EL (cell line): Measurements from ENCODE around the gene TRMT2A.
A peak's percentile ranks its signal among the peaks of the same experiment; 100 is the strongest.

ENCODE experiments used
- DNase-seq: peaks from one replicate; pipeline ENCODE4 v3.0.0-alpha.2; 2016

TRMT2A gene

DNA sequence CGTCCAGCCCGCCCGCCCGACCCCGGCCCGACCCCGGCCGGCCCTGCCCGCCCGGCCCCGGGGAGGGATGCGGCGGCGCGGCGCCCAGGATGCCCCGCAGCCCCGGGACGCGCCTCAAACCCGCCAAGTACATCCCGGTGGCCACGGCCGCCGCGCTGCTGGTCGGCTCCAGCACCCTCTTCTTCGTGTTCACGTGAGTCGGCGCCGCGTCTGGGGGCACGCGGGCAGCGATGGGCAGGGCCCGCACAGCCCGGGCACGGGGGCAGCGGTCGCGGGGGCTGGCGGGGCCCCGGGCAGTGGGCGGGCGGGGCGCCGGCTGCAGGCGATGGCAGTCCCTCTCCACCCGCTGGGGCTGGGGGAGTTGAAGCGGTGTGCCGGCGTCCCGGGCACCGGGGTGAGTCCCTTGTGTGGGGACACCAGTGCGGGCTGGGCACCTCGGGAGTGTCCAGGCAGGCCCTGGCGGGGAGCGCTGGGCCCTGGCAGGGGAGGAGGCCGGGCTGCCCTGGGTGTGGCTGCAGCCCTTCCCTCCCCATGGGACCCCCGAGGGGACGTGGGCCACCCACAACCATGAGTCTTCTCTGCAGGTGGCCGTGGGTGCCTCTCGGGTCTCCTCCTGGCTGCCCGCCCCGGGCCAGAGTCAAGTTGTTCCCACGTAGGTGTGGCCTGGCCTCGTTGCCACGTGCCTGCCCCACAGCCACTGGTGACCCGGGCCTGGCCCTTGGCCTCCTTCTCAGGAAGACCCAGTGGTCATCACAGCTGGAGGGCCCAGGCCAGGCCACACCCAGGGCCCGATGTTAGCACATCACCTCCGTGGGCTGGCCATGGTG, 15.0 kb upstream of the TRMT2A start:
- DNase-seq: no peak

DNA sequence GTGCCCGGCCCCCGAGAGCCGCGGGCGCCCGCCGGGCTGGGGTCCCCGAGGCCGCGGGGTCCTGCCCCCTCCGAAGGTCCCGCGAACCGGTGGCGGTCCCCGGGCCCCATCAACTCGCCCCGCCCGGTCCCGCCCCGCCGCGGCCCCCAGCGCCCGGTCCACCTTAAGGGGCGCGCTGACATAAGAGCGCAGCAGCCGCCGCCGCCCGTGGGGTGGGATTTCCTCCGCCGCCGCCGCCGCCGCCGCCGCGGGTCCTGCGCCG, 14.5 kb upstream of the TRMT2A start, which contains the start of gene ZDHHC8:
ZDHHC8 (plus strand) TSS at position 208 of the 262 bp plus-strand sequence. CDS start 144 bp downstream, outside the sequence.
- DNase-seq: no peak

DNA sequence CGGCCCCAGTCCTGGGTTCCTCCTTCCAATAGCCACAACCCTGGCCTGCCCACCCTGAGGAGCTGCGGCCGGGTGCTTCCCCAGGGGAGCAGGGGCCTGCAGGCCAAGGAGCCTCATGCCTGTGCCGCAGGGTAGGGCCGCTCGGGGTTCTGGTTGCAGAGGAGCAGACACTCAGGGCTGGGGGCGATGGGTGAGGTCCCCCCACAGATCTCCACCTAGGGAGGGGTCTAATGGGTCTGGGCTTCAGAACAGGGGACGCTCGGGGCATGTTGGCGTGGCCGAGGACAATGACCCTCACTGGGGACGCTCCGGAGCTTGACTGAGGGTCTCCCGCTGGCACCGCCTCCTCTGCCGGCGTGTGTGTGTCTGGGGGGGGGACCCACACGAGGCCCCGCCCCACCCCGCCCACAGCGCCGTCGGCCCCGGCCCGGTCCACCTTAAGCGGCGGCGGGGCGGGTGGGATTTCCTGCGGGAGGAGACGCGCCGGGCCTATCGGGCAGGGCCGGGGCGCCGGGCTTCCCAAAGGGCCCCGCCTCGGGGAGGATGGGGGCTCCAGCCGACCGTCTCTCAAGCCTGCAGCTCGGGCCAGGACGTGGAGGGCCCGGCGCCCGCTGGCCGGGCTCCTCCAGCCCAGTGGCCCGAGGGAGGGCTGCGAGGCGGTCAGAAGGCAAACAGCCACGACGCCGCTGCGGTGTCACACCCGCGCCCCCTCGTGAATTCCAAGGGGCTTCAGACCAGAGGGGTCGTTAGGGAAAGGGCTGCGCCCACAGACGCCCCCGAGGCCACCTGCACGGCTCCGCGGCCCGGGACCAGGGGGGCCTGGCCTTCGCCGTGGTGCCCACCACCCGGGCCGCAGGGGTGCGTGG, 13.9 kb upstream of the TRMT2A start:
- peak; percentile 79 for DNase-seq

DNA sequence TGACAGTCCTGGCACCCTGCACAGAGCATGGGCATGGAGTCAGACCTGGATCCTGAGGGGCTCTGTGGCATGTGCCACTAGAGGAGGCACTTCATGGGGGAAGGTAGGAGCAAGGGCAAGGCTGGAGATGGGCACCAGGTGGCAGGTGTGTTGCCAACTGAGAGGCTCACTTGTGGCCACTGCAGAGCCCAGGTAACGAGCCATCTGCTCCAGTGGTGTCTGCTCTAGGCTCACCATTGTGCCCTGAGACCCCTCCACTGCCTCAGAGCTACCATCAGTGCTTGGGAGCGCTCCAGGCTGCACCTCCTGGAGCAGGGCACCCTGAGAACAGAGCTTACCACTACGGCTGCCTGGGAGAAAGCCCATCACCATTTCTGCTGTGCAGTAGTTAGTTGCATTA, 13.3 kb upstream of the TRMT2A start:
- DNase-seq: no peak

DNA sequence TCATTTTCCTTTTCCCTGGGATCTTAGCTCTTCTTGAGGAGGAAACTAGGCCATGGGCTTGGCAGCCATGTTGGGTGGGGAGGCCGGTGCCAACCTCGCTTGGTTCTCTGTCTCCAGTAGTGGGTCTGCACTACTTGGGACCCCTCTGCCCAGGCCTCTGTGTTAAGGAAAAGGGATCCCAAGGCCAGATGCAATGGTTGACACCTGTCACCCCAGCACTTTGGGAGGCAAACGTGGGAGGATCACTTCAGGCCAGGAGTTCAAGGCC, 12.7 kb upstream of the TRMT2A start:
- no peak for DNase-seq

DNA sequence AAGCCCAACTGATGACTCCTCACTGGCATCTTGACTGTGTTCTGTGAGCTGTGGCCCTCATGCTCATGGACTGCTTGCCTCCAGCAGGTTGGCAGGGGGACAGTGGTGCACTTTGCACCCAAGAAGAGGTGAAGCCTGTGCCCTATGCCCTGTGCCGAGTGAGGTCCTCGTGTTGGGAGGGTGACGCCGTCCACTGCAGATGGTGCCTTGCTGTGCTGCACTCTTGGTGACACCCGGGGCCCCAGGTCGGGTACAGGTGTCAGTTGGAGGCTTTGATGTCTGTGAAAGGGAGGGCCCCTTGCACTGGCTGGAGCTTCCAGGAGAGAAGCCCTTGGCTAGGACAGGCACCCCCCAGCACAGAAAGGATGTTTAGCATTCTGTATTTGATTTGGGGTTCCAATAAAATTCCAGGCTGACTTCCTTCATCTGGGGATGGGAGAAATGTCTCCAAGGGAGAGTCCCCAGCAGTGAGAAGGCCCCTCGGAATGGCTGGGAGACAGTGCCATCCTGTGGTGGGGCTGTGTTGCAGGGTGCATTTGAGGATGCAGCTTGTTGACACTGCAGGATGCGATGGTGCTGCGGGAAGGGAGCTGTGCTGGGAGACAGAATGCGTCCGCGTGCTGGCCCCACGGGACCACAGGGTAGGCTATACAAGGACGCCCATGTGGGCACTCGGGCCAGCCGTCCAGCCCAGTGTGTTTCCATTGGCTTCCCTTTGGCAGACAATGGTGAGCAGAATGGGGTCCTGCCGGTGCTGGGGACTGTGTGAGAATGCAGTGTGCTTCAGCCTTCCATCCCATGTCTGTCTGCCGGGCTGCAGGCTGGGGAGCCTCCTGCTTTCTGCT, 12.1 kb upstream of the TRMT2A start:
- peak; percentile 56 for DNase-seq

DNA sequence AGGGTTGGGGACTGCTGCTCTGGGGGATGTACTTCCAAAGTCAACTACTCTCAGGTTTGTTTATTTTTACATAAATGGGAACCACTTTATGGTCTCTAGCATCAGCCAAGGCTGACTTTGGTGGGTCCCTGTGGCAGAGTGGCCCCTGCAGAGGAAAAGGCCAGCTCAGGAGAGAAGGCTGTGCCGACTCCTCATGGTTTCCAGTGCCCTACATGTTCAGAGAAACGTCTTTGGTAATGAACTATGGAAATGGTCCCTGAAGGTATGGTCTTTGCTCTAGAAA, 11.5 kb upstream of the TRMT2A start:
- DNase-seq: no peak

DNA sequence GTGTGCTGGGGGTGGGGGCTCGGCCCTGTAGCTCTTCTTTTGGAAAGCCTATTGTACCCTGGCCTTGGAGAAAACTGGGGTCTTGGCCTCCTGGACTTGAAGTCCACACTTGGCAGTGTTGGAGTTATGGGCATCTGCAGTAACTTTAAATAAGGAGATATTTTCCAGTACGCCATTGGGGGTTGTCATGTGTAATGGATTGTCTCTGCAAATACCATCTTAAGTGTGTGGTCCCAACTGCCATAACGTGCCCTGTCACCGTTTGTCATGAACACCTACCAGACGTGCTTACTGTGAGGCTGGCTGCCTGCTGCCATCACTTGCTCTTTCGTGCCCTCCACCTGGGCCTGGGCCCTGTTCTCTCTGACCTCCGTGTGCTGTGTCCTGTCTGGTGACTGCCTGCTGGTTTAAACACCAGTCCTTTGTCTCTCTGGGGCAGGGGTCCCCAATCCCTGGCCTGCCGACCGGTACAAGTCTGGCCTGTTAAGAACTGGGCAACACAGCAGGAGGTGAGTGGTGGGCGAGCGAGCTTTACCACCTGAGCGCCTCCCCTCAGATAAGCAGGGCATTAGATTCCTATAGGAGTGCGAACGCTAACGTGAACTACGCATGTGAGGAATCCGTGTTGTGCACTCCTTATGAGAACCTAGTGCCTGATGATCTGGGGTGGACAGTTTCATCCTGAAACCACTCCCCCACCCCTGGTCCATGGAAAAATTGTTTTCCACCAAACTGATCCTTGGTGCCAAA, 11.0 kb upstream of the TRMT2A start:
- no peak for DNase-seq

DNA sequence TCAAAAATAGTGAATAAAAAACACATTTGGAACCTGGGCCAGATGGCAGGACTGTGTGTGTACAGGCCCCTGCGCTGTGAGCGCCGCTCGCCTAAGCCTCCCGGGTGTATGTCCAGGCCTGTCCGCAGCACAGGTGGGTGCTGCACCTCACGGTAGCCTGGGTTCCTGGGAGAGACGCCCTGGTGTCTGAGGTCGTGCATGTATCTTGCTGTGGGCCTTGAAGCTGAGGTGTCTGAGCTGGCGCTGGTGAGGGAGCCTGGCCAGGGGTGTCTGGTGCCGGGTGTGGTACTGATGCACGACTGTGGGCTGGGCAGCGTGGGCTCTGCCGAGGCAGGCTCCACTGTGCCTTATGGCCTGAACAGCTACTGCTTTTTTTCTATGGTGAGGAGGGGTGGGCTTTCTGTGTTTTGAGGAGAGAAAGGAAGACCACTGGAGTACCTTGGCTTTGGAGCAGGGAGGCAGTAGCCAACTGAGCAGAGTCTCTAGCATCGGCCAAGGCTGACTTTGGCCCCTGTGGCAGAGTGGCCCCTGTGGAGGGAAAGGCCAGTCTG, 10.4 kb upstream of the TRMT2A start:
- DNase-seq: no peak

DNA sequence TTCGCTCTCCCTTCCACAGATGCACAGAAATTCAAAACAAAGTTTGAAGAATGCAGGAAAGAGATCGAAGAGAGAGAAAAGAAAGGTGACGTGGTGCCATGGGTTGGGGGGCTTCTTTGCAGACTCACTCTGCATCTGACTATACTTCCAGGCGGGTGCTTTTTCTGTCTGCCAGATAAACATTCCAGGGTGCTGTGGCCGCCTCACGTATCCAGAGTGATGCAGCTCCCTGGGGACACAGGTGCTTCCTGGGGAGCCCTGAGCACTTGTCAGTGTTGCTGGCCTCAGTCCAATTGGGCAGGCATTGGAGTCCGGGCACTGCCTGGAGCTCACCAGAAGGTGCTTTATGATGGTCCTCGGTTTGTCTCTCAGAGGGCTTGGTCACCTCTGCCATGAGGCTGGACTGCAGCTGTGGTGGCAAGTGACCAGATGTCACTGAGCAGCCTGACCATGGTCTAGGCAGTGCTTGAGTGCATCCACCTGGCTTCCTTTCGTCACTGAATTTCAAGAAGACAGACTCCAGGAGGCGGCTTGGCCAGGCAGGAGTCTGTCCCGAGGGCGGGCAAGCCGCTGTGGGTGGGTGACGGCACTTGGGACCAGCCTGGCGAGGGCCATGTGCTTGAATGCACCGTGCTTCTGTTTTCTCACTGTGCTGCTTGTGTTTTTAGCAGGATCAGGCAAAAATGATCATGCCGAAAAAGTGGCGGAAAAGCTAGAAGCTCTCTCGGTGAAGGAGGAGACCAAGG, 9.4 kb upstream of the TRMT2A start:
- no peak for DNase-seq

DNA sequence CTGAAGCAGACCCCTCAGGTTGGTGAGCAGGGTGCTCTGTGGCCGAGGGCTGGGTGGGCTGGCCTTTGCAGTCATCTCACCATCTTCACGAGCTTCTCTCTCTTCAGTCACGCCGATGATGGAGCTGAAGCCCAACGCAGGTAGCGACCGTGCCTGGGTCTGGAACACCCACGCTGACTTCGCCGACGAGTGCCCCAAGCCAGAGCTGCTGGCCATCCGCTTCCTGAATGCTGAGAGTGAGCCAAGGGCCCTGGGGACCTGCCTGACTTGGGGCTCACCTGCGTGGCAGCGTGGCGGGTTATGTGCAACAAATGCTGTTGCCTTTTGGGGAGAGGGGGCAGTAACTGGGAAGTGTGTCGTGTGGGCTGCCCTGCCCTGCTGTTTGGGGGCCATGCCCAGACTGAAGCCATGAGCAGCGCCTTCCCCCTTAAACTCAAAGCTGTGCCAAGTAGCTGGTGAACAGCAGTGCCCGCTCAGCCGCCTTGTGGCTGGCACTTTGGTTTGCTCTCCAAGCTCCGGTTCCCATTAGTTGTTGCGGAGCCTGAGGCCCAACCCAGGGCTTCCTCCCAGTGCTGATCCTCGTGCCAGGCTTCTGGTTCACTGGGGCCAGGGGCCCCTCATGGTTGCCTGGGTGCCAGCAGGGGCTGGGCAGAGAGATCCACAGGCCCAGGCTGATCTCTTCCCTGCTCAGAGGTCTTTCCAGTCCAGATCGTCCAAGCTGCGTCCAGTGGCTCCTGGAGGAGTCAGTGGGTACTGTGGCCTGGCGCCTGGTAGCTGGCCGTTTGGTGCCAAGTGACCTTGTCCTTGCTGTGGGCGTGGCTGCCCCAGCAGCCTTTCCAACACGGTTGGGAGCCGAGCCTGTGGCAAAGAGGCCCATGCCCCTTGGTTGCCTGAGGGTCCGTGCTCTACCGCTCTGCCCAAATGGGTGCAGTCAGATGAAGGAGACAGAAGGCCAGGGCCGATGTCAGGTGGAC, 8.5 kb upstream of the TRMT2A start:
- DNase-seq: no peak

DNA sequence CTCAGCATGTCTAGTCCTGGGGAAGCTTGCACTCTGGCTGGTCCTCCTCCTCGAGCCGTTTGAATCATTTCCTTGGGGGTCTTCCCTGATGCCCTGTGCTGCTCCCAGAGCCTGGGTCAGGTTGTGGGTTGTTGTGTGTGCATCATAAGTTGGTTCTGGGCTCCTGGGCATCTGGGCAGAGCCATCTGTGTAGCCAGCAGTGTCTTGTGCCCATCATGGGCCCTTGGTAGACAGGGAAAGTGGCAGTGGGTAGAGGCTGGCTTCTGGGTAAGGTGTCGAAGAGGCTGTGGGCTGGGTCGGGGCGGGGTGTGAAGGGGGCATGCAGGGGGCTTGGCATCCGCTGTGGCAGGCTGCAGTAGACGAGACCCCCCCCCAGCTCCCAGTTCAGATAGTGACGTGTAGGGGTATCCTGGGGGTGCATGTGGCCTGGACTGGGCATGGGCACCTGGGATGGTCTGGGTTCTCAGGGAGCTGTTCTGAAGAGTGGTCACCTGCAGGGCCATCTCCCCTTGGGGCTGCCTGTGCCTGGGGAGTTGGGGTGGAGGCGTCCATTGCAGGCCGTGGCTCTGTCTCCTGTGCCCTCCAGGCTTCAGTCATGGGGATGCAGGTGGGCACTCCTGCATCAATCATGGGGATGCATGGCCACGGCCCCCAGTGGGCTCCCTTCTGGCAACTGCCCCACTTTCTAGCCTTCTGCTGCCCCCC, 7.2 kb upstream of the TRMT2A start:
- no peak for DNase-seq

DNA sequence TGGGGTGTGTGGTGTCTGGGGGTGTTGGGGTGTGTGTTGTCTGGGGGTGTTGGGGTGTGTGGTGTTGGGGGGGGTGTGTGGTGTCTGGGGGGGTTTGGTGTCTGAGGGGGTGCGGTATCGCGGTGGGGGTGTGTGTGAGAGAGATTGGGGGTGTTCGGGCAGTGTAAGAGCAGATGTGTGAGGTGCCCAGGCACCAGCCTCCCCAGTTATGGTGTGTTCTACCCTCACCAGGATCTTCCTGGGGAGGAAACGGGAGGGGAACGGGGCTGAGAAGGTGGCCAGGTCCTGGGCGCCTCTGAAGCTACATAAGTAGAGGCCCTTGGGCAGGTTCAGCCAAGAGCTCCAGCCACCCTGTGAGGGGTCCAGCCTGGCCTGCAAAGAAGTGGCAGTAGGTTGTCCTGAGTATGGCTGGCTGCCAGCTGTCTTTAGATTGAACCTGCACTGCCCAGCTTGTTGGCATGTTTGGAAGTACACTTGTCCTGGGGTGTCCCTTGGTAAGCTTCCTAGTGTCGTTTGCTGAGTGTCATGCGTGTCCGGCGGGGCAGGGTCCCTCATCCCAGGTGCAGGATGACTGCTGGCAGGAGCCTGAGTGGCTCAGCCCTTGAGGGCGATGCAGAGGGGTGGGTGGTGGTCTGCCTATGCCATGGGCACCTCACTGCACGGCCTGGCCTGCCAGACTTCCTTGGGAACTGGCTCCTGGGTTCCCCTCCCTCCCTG, 6.5 kb upstream of the TRMT2A start:
- no peak for DNase-seq

DNA sequence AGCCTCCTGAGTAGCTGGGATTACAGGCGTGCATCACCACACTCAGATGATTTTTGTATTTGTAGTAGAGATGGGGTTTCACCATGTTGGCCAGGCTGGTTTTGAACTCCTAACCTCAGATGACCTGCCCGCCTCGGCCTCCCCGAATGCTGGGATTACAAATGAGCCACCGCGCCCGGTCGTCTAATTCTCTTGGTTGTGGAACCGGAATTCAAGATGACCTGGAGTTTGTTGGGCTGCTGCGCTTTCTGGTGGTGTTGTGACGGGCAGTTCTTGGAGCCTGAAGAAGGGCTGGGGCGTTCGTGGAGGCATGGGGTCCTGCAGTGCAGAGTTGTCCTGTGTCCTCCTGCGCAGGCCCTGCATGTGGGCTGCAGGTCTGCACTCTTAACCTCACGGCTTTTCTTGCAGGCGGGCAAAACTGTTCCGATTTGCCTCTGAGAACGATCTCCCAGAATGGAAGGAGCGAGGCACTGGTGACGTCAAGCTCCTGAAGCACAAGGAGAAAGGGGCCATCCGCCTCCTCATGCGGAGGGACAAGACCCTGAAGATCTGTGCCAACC, 4.9 kb upstream of the TRMT2A start:
- DNase-seq: no peak

DNA sequence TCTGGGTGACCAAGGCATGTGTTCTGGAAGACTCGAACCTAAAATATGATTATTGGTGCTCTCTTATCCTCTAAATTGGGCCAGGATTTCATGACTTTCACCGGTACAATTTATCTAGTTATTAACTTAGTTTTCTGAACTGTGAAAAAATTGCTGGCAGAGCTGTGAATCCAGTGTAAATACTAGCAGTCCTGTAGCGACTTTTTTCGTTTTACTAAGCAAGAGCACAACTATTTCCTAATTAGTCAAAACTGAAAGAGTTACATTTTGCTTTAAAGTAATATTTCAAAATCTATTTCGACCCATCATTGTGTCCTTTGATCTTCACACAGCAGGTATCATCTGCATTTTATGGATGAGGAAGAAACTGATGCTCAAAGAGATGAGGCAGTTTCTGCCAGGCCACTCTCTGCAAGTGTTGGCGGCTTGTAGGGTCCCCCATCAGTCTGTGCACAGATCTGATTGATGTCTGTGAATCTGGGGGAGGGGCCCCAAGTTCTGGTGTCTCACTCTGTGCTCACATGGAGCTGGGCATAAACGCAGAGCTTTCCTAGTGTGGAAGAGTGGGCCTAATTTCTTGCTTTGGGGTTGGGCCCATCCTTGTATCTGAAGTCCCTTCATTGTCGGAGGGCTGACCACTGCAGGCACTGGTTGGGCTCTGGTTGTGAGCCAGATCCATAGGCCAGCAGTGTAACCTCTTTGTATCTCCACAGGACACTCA, 1.4 kb upstream of the TRMT2A start:
- no peak for DNase-seq

DNA sequence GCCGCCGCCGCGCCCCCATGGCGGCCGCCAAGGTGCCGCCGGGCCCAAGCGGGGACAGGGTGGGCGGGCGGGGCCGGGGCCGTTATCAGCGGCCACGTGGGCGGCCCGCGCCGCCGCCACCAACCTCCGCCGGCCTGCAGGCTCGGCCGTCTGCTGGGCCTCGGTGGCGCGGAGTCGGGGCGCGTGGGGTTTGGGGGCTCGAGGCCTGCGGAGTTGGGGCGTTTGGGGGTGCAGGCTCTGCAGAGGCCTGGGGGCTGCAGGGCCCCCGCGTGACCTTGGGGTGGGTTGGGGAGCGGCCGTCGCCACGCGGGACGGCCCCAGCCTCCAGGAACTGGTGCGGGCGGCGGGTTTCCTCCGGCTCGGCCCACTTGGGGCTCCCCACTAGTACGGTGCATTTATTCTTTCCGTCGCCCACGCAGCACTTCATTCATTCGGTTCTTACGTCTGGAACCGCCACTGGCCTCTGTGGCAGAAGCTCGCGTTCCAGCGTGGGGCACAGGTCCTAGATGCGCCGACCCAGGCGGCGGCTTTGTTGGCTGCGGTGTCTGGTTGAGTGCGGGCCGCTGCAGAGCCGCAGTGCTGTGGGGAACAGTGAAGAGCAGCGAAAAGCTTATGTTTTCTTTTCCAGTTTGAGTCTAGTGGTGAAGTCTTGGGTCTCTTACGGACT, 740 bp upstream of the TRMT2A start:
- DNase-seq: peak; percentile 35

DNA sequence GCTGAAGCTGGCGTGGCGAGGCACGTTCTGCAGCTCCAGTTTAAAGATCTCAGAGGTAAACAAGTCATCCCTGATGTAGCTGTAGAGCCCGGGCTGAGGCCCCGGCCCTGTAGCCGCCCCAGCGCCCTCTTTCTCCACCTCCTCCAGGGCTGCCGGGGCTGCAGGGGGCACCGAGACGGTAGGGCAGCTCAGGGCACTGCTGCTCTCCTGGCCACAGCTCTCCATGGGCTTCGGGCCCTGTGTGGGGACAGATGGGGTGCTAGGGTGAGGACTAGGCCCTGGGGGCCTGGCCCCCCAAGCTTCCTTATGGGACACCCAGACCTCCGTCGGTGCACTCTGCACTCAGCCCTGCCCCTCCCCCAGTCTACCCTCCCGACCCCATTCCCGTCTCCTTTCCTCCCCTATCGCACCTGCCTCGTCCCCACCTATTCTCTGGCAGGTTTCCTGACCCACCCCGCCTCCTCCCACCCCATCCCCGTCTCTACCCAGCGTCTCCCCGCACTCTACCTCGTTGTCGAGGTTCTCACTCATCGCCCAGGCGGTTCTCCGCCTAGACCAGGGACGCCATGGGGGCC, 563 bp downstream of the TRMT2A start:
- no peak for DNase-seq
